Esophagus squamous epithelium (tissue), 4 donors: Measurements from ENCODE around the gene TTC28.

Experiments
- CTCF ChIP-seq, 6 experiments: fragments of 450-650 bp in 4 of 6; fragments of 200-600 bp in 2 of 6; sonication (generic) in 2 of 6; IDR thresholded peaks; one replicate each; pipeline ENCODE4 v1.5.1; 2016 to 2019; ENCODE audit warnings: antibody characterized with exemption in 6 of 6, mild to moderate bottlenecking in 4 of 6, moderate library complexity in 4 of 6
- POLR2A ChIP-seq, 4 donors: fragments of 450-650 bp; IDR thresholded peaks; one replicate each; pipeline ENCODE4 v1.6.1; 2017; ENCODE audit warnings: antibody characterized with exemption in 4 of 4, mild to moderate bottlenecking in 4 of 4, moderate library complexity in 3 of 4

DNA sequence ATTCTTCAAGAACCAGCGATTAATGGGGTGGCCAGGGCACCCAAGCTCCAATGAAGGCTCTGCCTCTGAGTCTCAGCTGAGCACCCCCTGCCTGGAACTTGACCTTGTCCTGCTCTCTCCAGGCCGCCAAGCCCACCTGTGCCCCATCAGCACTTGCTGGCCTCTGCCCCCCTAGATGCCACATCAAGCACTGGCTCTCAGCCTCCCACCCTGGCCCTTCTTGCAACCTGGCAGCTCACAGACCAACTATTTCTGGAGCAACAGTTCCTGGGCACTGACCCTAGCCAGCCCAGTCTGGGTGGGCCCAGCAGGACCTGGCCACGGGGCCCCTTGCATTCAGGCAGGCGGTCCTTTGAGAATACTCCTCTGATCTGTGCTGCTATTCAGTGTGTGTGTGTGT is 661.8 kb downstream of the TTC28 start:
- TF ChIP-seq CTCF (IDR thresholded peaks at IDR 0.05) (no peak), POLR2A (IDR thresholded peaks at IDR 0.05) (no peak)
